Measurements from ENCODE around the gene ENHO.

ENHO gene

DNA sequence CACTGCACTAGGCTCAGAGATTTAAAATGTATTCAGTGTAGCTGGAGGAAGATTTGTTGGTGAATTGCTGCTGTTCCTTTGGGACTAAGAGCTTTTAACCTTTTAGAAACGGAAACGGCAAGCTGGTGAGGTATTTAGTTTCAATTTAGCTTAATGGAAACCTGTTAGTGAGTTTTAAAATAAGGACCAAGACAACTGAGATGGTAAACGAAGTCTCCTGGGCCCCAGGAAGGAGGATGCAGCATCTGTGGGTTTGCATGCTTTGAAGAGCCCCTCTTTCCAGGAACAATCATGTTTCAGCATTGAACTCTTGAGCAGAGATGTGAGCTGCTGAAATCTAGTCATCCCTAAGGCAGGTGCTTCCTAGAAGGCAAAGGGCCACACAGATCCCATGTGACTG is 47.7 kb downstream of the ENHO start:
- DNase-seq (ENCODE audit: low read depth): no peak
